ENCODE measurements around the gene UROS.
A peak's percentile ranks its signal among the peaks of the same experiment; 100 is the strongest.

DNA sequence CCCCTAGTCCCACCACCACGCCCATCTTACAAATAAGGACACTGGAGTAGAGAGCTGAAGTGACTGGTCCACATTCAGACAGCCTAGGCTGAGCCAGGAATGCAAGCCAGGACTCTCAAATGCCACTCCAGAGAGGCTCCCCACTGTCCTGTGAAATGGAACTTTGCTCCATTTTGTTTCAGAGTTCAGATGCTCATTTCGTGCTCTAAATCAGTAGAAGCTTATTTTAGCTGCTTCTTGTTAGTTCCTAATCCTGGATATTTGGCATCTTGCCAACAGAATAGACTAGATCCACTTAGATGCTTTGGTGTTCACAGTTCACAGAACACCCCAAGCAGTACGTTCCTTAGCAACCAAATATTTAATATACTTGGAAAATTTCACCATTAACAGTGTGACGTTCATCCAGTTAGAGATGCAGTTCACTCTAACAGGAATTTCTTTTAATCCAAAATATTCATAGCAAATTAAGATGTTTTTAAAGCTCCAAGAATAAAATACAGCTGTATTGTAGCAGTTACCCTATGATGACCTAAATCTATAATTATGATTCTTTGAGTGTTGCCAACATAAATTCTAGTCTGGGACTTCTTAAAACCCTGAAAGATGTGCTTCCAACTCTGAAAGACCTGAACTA lies 54.7 kb downstream of the UROS start:
- TF ChIP-seq, protein P1, sequence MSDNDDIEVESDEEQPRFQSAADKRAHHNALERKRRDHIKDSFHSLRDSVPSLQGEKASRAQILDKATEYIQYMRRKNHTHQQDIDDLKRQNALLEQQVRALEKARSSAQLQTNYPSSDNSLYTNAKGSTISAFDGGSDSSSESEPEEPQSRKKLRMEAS (IDR thresholded peaks at IDR 0.05; ENCODE audit: low read depth), result no peak
- TF ChIP-seq, protein P2, sequence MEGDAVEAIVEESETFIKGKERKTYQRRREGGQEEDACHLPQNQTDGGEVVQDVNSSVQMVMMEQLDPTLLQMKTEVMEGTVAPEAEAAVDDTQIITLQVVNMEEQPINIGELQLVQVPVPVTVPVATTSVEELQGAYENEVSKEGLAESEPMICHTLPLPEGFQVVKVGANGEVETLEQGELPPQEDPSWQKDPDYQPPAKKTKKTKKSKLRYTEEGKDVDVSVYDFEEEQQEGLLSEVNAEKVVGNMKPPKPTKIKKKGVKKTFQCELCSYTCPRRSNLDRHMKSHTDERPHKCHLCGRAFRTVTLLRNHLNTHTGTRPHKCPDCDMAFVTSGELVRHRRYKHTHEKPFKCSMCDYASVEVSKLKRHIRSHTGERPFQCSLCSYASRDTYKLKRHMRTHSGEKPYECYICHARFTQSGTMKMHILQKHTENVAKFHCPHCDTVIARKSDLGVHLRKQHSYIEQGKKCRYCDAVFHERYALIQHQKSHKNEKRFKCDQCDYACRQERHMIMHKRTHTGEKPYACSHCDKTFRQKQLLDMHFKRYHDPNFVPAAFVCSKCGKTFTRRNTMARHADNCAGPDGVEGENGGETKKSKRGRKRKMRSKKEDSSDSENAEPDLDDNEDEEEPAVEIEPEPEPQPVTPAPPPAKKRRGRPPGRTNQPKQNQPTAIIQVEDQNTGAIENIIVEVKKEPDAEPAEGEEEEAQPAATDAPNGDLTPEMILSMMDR (IDR thresholded peaks at IDR 0.05), result no peak
- TF ChIP-seq TAF1 (IDR thresholded peaks at IDR 0.05; ENCODE audit: borderline replicate concordance, low read depth, low read length) (no peak), EZH2phosphoT487 (IDR thresholded peaks at IDR 0.05; ENCODE audit: borderline replicate concordance, low read depth) (no peak), YY1 (IDR thresholded peaks at IDR 0.05; ENCODE audit: low read depth) (no peak), ELF1 (IDR thresholded peaks at IDR 0.05) (no peak), NFIC (IDR thresholded peaks at IDR 0.05; ENCODE audit: borderline replicate concordance) (peak; percentile 42; the same call in 1 of the 2 replicates)
- TF ChIP-seq, protein P3, sequence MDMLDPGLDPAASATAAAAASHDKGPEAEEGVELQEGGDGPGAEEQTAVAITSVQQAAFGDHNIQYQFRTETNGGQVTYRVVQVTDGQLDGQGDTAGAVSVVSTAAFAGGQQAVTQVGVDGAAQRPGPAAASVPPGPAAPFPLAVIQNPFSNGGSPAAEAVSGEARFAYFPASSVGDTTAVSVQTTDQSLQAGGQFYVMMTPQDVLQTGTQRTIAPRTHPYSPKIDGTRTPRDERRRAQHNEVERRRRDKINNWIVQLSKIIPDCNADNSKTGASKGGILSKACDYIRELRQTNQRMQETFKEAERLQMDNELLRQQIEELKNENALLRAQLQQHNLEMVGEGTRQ (IDR thresholded peaks at IDR 0.05; ENCODE audit: borderline replicate concordance, low read depth, low read length), result no peak
- TF ChIP-seq, protein P4, sequence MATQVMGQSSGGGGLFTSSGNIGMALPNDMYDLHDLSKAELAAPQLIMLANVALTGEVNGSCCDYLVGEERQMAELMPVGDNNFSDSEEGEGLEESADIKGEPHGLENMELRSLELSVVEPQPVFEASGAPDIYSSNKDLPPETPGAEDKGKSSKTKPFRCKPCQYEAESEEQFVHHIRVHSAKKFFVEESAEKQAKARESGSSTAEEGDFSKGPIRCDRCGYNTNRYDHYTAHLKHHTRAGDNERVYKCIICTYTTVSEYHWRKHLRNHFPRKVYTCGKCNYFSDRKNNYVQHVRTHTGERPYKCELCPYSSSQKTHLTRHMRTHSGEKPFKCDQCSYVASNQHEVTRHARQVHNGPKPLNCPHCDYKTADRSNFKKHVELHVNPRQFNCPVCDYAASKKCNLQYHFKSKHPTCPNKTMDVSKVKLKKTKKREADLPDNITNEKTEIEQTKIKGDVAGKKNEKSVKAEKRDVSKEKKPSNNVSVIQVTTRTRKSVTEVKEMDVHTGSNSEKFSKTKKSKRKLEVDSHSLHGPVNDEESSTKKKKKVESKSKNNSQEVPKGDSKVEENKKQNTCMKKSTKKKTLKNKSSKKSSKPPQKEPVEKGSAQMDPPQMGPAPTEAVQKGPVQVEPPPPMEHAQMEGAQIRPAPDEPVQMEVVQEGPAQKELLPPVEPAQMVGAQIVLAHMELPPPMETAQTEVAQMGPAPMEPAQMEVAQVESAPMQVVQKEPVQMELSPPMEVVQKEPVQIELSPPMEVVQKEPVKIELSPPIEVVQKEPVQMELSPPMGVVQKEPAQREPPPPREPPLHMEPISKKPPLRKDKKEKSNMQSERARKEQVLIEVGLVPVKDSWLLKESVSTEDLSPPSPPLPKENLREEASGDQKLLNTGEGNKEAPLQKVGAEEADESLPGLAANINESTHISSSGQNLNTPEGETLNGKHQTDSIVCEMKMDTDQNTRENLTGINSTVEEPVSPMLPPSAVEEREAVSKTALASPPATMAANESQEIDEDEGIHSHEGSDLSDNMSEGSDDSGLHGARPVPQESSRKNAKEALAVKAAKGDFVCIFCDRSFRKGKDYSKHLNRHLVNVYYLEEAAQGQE (IDR thresholded peaks at IDR 0.05; ENCODE audit: low read depth, low read length), result no peak
- TF ChIP-seq, protein P5, sequence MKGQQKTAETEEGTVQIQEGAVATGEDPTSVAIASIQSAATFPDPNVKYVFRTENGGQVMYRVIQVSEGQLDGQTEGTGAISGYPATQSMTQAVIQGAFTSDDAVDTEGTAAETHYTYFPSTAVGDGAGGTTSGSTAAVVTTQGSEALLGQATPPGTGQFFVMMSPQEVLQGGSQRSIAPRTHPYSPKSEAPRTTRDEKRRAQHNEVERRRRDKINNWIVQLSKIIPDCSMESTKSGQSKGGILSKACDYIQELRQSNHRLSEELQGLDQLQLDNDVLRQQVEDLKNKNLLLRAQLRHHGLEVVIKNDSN (IDR thresholded peaks at IDR 0.05; ENCODE audit: borderline replicate concordance, low read depth), result no peak
